ENCODE results near the gene C3orf22. TPM values are rescaled to one million over a fixed set of nuclear protein-coding genes. Genes with fewer than 3 reads are reported as not detected.

C3orf22 gene
- total RNA-seq: not detected in 2 replicates

DNA sequence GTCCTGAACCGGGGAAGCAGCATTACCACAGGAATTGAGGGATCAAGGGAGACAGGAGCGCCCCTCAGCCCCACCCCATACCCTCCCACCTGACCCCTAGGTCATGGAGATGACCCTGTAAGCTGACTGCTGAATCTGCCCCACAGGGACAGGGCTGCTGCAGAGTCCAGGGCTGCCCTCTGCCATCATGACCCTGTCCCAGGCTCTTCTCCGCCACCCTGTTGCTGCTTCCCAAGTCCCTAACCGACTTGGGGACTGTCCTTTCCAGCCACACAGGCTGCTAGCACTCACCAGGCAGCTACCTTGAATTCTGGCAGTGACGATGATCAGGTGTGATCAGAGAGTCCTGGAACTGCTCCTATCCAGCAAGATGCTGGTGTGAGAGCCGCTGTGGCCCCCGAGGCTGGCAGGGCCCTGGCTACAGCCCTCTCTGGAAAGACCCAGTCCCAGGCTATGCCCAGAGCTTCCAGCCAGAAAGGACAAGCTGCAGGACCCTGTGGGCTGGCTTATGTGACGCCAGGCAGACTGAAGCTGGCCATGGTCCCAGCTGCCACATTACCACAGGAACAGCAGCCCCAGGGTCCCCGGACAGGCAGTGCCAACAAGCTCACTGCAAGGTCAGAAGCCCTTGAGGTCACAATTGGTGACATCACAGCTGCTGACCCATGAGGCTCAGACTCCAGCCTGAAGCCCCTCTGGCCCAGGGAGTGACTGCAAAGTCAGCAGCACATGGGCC lies at the start of gene C3orf22:
C3orf22 (minus strand) TSS at position 597 of the 736 bp plus-strand sequence. CDS start 5,542 bp downstream, outside the sequence.

DNA sequence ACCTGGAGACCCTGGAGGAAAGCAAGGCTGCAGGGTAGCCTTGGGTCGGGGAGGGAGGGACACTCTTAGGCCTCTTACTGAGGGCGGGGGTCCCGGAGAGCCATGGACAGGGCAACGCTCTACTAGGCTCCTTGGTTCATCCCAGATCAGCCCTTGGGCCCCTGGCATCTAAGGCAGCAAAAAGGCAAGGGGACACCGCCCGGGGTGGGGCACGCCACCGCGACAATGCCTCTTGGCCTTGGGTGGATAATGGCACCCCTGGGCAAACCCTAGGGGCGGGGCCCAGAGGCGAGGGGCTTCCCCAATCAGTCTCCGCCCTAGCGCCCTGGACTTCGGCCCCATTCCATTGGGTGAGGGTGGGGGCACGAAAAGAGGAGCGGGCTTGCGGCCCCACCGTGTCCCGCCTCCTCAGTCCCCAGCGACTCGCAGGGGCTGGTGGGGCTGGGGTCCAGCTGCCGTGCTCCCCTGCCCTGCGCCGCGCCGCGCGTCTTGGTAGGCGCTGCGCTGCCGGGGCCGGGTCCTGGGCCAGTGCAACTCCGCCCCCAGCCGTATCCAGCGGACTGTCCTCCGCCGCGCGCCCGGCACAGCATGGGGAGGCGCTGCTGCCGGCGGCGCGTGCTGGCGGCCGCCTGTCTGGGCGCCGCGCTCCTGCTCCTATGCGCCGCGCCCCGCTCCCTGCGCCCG lies 34.8 kb downstream of the C3orf22 start, which contains the start of gene CHST13:
CHST13 (plus strand) TSS at position 411 of the 684 bp plus-strand sequence; CDS start at position 589, 178 bp downstream.

DNA sequence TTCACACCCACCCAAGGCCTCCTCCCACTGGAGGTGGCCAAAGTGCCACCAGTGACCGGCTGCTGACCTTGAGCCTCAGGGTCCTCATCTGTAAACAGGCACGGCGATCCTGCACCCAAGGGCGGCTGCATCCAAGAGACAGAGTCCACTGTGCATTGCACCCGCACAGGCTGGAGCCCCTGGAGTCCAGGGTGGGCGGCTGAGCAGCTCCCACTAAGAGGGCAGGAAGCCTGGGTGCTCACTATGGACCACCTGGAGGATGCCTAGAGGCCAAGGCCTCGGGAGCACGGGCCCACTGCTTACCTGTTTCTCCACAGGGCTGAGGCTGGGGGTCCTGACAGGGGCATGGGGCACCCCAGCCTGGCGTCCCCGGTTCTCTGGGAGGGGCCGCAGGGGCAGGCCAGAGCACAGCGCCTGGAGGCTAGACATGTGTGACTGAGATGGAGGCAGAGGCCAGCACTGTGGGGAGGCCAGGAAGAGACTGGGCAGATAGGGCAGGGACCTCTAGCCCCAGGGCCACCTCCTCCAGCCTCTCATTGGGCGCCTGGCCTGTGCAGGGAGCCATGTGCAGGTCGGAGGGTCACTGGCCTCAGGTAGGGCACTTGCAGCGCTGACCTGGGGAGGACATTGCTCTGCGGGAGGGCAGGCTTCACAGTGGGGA lies 41.3 kb downstream of the C3orf22 start, which contains the start of gene UROC1:
UROC1 (minus strand) TSS at position 483 of the 661 bp plus-strand sequence; CDS start at position 429, 54 bp downstream.

Other genes starting within 250 kb of the C3orf22 start
- not detected in 2 replicates for gene KLF15, start 201.5 kb downstream of the C3orf22 start, total RNA-seq
- not detected in 2 replicates for gene CFAP100, start 164.0 kb downstream of the C3orf22 start, total RNA-seq
- 15.0 and 15.9 TPM in 2 replicates for gene ZXDC, start 83.0 kb downstream of the C3orf22 start, total RNA-seq
- not detected in 2 replicates for gene UROC1, start 41.2 kb downstream of the C3orf22 start, total RNA-seq
- not detected in 2 replicates for gene CHST13, start 34.8 kb downstream of the C3orf22 start, total RNA-seq
- gene TXNRD3, start 96.2 kb upstream of the C3orf22 start, total RNA-seq: 8.8 and 10.9 TPM in 2 replicates
- 28.0 and 39.1 TPM in 2 replicates for gene CHCHD6, start 145.3 kb upstream of the C3orf22 start, total RNA-seq